ENCODE data around the gene VPS39.
A peak's percentile ranks its signal among the peaks of the same experiment; 100 is the strongest.

The VPS39 gene

DNA sequence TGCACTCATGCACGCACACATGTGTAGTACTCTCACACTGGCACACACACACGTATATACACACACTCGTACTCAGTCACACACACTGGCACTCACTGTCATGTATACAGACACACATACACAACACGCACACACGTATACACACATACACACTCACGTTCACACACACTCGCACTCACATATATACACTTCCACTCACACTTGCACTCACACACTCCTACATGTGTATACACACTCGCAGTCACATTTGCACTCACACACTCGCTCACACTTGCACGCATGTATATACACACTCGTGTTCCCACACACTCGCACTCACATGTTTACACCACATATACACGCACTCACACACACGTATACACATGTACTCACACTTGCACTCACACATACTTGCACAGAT is 53.1 kb downstream of the VPS39 start:
- Histone ChIP-seq H3K27me3 (ENCODE audit: control insufficient read depth in 2 of 2, insufficient read depth in 2 of 2, low read length in 2 of 2) (no peaks in the 10 kb centered on the region), H3K4me1 (ENCODE audit: control insufficient read depth in 2 of 2, insufficient read depth in 2 of 2, low read length in 2 of 2) (peaks cover 28 to 47% of the 10 kb centered on the region in 2 donors), H3K4me3 (ENCODE audit: low read length in 2 of 2) (peak overlapping the region; percentile 76 to 82), H3K27ac (ENCODE audit: low read depth in 2 of 2, low read length in 2 of 2) (no peak overlapping the region), H3K9me3 (ENCODE audit: control insufficient read depth in 2 of 2, low read length in 2 of 2) (no peaks in the 10 kb centered on the region), H3K36me3 (ENCODE audit: control insufficient read depth in 2 of 2, insufficient read depth in 2 of 2, low read length in 2 of 2) (peaks cover 13 to 19% of the 10 kb centered on the region in 2 donors), H3K9ac (ENCODE audit: low read depth in 1 of 2, low read length in 2 of 2) (no peak overlapping the region)

DNA sequence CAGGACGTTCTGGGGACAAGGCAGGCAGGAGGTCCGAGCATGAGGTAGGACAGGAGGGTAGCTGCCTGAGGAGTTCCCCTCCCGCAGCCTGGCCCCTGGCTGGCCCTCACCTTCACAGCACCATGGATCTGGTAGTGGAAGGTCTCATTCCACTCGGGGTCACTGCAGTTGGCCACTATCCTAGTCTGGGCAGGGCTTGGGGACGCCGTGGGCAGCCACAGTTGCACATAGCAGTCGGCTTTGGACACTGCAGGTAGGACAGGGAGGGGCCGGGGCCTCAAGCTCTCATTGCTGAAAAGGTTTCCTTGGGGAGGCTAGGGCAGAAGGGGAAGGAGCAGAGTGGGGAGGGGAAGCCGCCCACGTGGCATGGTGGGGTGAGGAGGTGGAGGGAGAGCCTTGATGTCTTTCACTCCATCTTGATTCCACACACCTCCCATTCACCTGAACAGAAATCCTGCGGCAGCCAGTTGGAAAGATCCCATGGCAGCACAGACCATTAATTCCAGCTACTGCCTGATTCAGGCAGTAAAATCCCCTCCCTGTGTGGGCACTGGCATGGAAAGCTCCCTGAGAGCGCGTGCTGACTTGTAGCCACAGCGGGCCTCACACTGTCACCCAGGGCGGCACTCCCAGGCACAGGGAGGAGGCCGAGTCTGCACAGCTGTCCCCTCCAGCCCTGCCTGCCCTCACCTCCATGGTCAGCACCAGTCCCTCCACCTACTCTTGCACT is 53.7 kb downstream of the VPS39 start:
- Histone ChIP-seq H3K4me3 (ENCODE audit: low read length in 2 of 2) (peak overlapping the region in 1 of 2 donors; percentile 82), H3K9me3 (ENCODE audit: control insufficient read depth in 2 of 2, low read length in 2 of 2) (no peaks in the 10 kb centered on the region), H3K27me3 (ENCODE audit: control insufficient read depth in 2 of 2, insufficient read depth in 2 of 2, low read length in 2 of 2) (no peaks in the 10 kb centered on the region), H3K9ac (ENCODE audit: low read depth in 1 of 2, low read length in 2 of 2) (no peak overlapping the region), H3K4me1 (ENCODE audit: control insufficient read depth in 2 of 2, insufficient read depth in 2 of 2, low read length in 2 of 2) (peaks cover 28 to 47% of the 10 kb centered on the region in 2 donors), H3K27ac (ENCODE audit: low read depth in 2 of 2, low read length in 2 of 2) (no peak overlapping the region), H3K36me3 (ENCODE audit: control insufficient read depth in 2 of 2, insufficient read depth in 2 of 2, low read length in 2 of 2) (peaks cover 7 to 13% of the 10 kb centered on the region in 2 donors)

DNA sequence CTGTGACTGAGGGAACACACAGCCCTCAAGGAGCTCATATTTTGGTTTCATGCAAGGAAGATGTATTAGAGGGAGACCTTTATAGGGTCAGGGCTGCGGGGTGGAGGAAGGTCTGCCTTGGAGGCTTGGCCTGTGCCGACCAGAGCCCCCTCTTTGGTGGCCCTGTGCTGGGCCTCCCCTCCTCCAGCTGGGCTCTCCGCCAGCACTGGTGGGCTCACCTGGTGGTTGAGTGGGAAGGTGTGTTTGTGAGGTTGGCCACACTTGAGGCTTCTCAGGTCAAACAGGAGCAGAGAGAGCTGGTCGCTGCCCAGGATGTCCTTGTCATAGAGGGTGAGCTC is 54.3 kb downstream of the VPS39 start:
- peaks cover 28 to 47% of the 10 kb centered on the region in 2 donors for H3K4me1 ChIP-seq (ENCODE audit: control insufficient read depth in 2 of 2, insufficient read depth in 2 of 2, low read length in 2 of 2)
- peaks cover 2 to 8% of the 10 kb centered on the region in 2 donors for H3K36me3 ChIP-seq (ENCODE audit: control insufficient read depth in 2 of 2, insufficient read depth in 2 of 2, low read length in 2 of 2)
- no peaks in the 10 kb centered on the region for H3K9me3 ChIP-seq (ENCODE audit: control insufficient read depth in 2 of 2, low read length in 2 of 2)
- H3K9ac ChIP-seq (ENCODE audit: low read depth in 1 of 2, low read length in 2 of 2), result no peak overlapping the region
- no peak overlapping the region for H3K4me3 ChIP-seq (ENCODE audit: low read length in 2 of 2)
- H3K27ac ChIP-seq (ENCODE audit: low read depth in 2 of 2, low read length in 2 of 2), result no peak overlapping the region
- no peaks in the 10 kb centered on the region for H3K27me3 ChIP-seq (ENCODE audit: control insufficient read depth in 2 of 2, insufficient read depth in 2 of 2, low read length in 2 of 2)

DNA sequence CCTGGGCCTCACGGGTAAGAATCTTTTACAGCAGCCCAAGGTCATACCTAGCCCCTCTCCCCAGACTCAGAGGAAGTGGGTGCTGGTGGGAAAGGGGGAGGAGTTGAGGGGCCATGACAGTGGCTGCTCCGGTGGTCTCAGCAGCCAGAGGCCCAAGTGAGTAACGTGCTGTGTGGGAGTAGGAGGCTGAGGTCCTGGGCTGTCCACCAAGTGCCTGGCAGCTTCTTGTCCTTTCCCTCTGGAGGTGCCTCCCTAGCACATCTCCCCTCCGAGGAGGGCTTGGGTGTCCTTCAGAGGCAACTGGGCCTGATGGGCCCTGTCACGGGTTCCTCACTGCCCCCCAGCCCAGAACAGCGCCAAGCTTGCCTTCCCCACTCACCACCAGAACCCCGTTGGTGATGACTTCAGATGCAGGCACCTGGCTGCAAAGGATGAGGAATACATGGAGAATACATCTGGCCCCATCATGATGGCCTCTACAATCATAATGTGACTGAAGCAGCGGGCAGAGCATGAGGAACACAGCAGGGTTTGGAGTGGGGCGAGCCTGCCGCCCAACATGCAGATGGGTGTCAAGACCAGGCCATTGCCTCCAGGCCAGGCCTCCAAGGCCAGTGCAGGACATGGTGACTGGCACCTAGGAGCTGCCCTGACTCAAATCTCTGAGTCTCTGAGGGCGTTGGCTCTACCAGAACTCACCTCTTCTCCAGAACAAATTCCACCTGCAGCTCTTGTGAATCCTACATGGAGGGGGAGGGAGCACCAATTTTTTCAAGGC is 55.0 kb downstream of the VPS39 start:
- Histone ChIP-seq H3K4me1 (ENCODE audit: control insufficient read depth in 2 of 2, insufficient read depth in 2 of 2, low read length in 2 of 2) (peaks cover 28 to 47% of the 10 kb centered on the region in 2 donors), H3K27ac (ENCODE audit: low read depth in 2 of 2, low read length in 2 of 2) (peak overlapping the region; percentile 63 to 89), H3K4me3 (ENCODE audit: low read length in 2 of 2) (peak overlapping the region in 1 of 2 donors; percentile 28), H3K9ac (ENCODE audit: low read depth in 1 of 2, low read length in 2 of 2) (peak overlapping the region in 1 of 2 donors; percentile 57), H3K36me3 (ENCODE audit: control insufficient read depth in 2 of 2, insufficient read depth in 2 of 2, low read length in 2 of 2) (peaks cover 0 to 7% of the 10 kb centered on the region in 2 donors), H3K27me3 (ENCODE audit: control insufficient read depth in 2 of 2, insufficient read depth in 2 of 2, low read length in 2 of 2) (no peaks in the 10 kb centered on the region), H3K9me3 (ENCODE audit: control insufficient read depth in 2 of 2, low read length in 2 of 2) (no peaks in the 10 kb centered on the region)

- Histone ChIP-seq H3K27ac (ENCODE audit: low read depth in 2 of 2, low read length in 2 of 2) (peak overlapping the region; percentile 63 to 89), H3K4me1 (ENCODE audit: control insufficient read depth in 2 of 2, insufficient read depth in 2 of 2, low read length in 2 of 2) (peaks cover 28 to 47% of the 10 kb centered on the region in 2 donors), H3K36me3 (ENCODE audit: control insufficient read depth in 2 of 2, insufficient read depth in 2 of 2, low read length in 2 of 2) (peaks cover 0 to 7% of the 10 kb centered on the region in 2 donors), H3K27me3 (ENCODE audit: control insufficient read depth in 2 of 2, insufficient read depth in 2 of 2, low read length in 2 of 2) (no peaks in the 10 kb centered on the region), H3K9ac (ENCODE audit: low read depth in 1 of 2, low read length in 2 of 2) (peak overlapping the region in 1 of 2 donors; percentile 57), H3K9me3 (ENCODE audit: control insufficient read depth in 2 of 2, low read length in 2 of 2) (no peaks in the 10 kb centered on the region), H3K4me3 (ENCODE audit: low read length in 2 of 2) (peak overlapping the region in 1 of 2 donors; percentile 28)
Measured at GRCh38 chr15:42152196-42152920, 55.7 kb downstream of the VPS39 start.

DNA sequence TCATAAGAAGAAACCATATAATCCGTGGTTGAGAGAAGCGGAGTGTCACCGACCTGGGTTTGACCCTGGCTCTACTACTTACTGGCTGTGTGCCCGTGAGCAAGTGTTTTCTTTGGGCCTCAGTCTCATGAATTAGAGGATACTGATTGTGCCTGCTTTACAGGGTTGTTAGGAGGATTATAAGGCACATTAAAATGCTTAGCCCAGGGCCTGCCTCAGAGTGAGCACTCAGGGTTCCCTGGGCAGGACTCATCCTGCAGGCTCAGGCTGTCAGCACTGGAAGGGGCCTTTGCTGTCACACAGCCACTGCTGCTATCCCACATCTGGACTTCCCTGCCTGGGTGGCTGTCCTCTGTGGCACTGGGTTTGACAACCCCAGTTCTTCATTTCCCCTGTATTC is 56.4 kb downstream of the VPS39 start:
- Histone ChIP-seq H3K4me1 (ENCODE audit: control insufficient read depth in 2 of 2, insufficient read depth in 2 of 2, low read length in 2 of 2) (peaks cover 26 to 46% of the 10 kb centered on the region in 2 donors), H3K36me3 (ENCODE audit: control insufficient read depth in 2 of 2, insufficient read depth in 2 of 2, low read length in 2 of 2) (peaks cover 0 to 7% of the 10 kb centered on the region in 2 donors), H3K9me3 (ENCODE audit: control insufficient read depth in 2 of 2, low read length in 2 of 2) (no peaks in the 10 kb centered on the region), H3K9ac (ENCODE audit: low read depth in 1 of 2, low read length in 2 of 2) (peak overlapping the region in 1 of 2 donors; percentile 24), H3K4me3 (ENCODE audit: low read length in 2 of 2) (no peak overlapping the region), H3K27ac (ENCODE audit: low read depth in 2 of 2, low read length in 2 of 2) (peak overlapping the region; percentile 63 to 89), H3K27me3 (ENCODE audit: control insufficient read depth in 2 of 2, insufficient read depth in 2 of 2, low read length in 2 of 2) (no peaks in the 10 kb centered on the region)

- H3K4me3 ChIP-seq (ENCODE audit: low read length in 2 of 2), result no peak overlapping the region
- H3K27me3 ChIP-seq (ENCODE audit: control insufficient read depth in 2 of 2, insufficient read depth in 2 of 2, low read length in 2 of 2), result no peaks in the 10 kb centered on the region
- H3K9ac ChIP-seq (ENCODE audit: low read depth in 1 of 2, low read length in 2 of 2), result no peak overlapping the region
- H3K9me3 ChIP-seq (ENCODE audit: control insufficient read depth in 2 of 2, low read length in 2 of 2), result no peaks in the 10 kb centered on the region
- H3K27ac ChIP-seq (ENCODE audit: low read depth in 2 of 2, low read length in 2 of 2), result peak overlapping the region in 1 of 2 donors; percentile 89
- peaks cover 23 to 43% of the 10 kb centered on the region in 2 donors for H3K4me1 ChIP-seq (ENCODE audit: control insufficient read depth in 2 of 2, insufficient read depth in 2 of 2, low read length in 2 of 2)
- H3K36me3 ChIP-seq (ENCODE audit: control insufficient read depth in 2 of 2, insufficient read depth in 2 of 2, low read length in 2 of 2), result peaks cover 0 to 7% of the 10 kb centered on the region in 2 donors
Measured at GRCh38 chr15:42151141-42151561, 57.0 kb downstream of the VPS39 start.

DNA sequence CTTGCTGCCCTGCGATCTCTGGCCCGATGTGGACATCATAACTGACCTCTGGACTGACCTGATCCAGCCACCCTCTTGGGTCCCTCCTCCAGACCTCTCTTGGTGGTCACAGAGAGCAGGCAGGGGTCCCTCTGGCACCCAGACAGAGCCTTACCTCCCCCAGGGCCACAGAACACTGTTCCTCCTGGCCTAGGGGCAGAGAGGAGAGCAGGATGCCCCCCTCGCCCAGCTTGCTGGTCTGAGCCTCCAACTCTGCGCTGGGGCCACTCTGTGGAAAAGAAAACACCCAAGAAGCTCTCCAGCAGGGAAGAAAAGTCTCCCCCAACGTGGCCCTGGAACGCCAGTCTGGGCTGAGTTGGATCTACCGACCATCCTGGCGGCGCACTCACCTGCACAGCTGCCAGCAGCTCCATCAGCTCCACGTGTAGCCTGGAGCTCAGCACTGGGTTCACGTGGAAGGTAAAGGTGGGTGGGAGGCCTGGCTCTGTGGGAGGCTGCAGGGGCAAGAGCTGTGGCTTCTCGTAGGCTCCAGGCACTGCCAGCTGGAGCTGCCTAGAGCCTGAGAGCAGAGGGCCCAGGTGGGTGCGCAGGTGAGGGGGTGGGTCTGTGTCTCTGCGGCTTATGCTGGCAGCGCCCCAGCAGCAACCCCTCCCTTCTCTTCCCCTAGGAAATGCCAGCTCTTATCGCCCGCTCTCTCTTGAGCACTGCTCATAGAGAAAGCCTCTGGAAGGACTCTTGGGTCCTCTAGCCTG is 57.7 kb downstream of the VPS39 start:
- Histone ChIP-seq H3K4me1 (ENCODE audit: control insufficient read depth in 2 of 2, insufficient read depth in 2 of 2, low read length in 2 of 2) (peaks cover 16 to 37% of the 10 kb centered on the region in 2 donors), H3K27me3 (ENCODE audit: control insufficient read depth in 2 of 2, insufficient read depth in 2 of 2, low read length in 2 of 2) (no peaks in the 10 kb centered on the region), H3K9ac (ENCODE audit: low read depth in 1 of 2, low read length in 2 of 2) (no peak overlapping the region), H3K9me3 (ENCODE audit: control insufficient read depth in 2 of 2, low read length in 2 of 2) (no peaks in the 10 kb centered on the region), H3K36me3 (ENCODE audit: control insufficient read depth in 2 of 2, insufficient read depth in 2 of 2, low read length in 2 of 2) (peaks cover 0 to 7% of the 10 kb centered on the region in 2 donors), H3K27ac (ENCODE audit: low read depth in 2 of 2, low read length in 2 of 2) (no peak overlapping the region), H3K4me3 (ENCODE audit: low read length in 2 of 2) (no peak overlapping the region)

DNA sequence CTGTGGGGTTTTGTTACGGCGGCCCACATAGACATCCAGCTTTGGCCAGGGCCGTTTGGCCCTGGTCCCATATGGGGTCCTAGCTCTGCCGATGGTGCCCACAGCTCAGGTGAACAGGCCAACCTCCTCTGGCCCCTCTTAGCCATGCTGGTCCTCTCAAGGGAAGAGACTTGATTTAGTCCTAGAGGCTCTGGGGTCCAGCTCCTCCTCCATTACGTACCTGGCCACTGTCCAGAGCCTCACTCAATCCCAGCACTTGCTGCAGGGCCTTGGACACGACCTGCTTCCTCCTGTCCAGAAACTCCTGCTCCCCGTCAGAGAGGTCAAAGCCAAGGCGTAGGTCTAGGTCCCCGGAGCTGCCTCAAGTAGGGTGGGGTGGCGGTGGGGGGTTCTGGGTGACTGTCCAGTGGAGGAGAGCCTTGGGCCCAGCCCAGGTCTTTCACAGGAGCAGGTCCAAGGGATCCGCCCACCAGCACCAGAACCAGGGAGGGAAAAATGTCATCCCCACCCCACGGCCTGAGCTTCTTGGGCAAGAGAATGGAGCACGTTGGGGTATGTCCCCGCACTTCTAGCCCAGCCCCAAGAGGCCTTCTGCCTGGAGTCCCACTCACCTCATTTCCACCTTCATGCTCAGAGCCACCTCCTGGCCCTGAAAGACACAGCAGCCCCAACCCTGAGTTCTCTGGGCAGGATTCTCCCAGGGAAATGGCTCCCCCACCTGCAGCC is 58.4 kb downstream of the VPS39 start:
- peaks cover 0 to 7% of the 10 kb centered on the region in 2 donors for H3K36me3 ChIP-seq (ENCODE audit: control insufficient read depth in 2 of 2, insufficient read depth in 2 of 2, low read length in 2 of 2)
- H3K9ac ChIP-seq (ENCODE audit: low read depth in 1 of 2, low read length in 2 of 2), result no peak overlapping the region
- no peak overlapping the region for H3K27ac ChIP-seq (ENCODE audit: low read depth in 2 of 2, low read length in 2 of 2)
- H3K27me3 ChIP-seq (ENCODE audit: control insufficient read depth in 2 of 2, insufficient read depth in 2 of 2, low read length in 2 of 2), result no peaks in the 10 kb centered on the region
- no peak overlapping the region for H3K4me3 ChIP-seq (ENCODE audit: low read length in 2 of 2)
- no peaks in the 10 kb centered on the region for H3K9me3 ChIP-seq (ENCODE audit: control insufficient read depth in 2 of 2, low read length in 2 of 2)
- peaks cover 14 to 30% of the 10 kb centered on the region in 2 donors for H3K4me1 ChIP-seq (ENCODE audit: control insufficient read depth in 2 of 2, insufficient read depth in 2 of 2, low read length in 2 of 2)
